Adrenal gland (tissue), 12 donors: ENCODE measurements around the gene IFNA5. TPM values are rescaled to one million over a fixed set of nuclear protein-coding genes. Genes with fewer than 3 reads are reported as not detected.

Source experiments
- DNase-seq, 7 donors: peaks; one replicate each; pipeline ENCODE4 v3.0.0-alpha.2; 2019 to 2020
- H3K27ac ChIP-seq, 5 donors: fragments of 200-600 bp; sonication (generic) in 4 of 5; 1 replicate in 3 of 5; 2 replicates in 2 of 5; pipeline versions ENCODE4 v1.5.1 to v1.8.0; 2016 to 2020; ENCODE audit warnings: mild to moderate bottlenecking in 1 of 5
- H3K27me3 ChIP-seq: fragments of 200-600 bp; 2 replicates; pipeline ENCODE4 v1.8.0; 2021
- H3K36me3 ChIP-seq, 2 donors: fragments of 200-600 bp; replicated peaks in 1 of 2; 1 replicate in 1 of 2; 2 replicates in 1 of 2; pipeline versions ENCODE4 v1.5.1 to v1.8.0; 2018 to 2022
- H3K4me1 ChIP-seq, 2 donors: fragments of 200-600 bp; replicated peaks in 1 of 2; 1 replicate in 1 of 2; 2 replicates in 1 of 2; pipeline versions ENCODE4 v1.5.1 to v1.8.0; 2018 to 2021
- H3K4me3 ChIP-seq, 4 donors: fragments of 200-600 bp; sonication (generic) in 3 of 4; one replicate each; pipeline ENCODE4 v1.5.1; 2016 to 2018
- H3K9me3 ChIP-seq, 3 donors: fragments of 200-600 bp; sonication (generic) in 1 of 3; replicated peaks in 1 of 3; 1 replicate in 2 of 3; 2 replicates in 1 of 3; pipeline versions ENCODE4 v1.5.1 to v1.8.0; 2016 to 2021
- CTCF ChIP-seq, 6 experiments: fragments of 450-650 bp in 4 of 6; fragments of 200-600 bp in 2 of 6; sonication (generic) in 1 of 6; IDR thresholded peaks; 1 replicate in 5 of 6; 2 replicates in 1 of 6; pipeline versions ENCODE4 v1.5.1 to v1.8.0; 2016 to 2021; ENCODE audit warnings: antibody characterized with exemption in 6 of 6, mild to moderate bottlenecking in 2 of 6, moderate library complexity in 1 of 6
- POLR2A ChIP-seq, 2 donors: fragments of 450-650 bp; IDR thresholded peaks; one replicate each; pipeline ENCODE4 v1.6.1; 2017; ENCODE audit warnings: antibody characterized with exemption in 2 of 2, mild to moderate bottlenecking in 2 of 2, moderate library complexity in 1 of 2
- WGBS, 4 donors: extraction: QIAGEN DNeasy Blood & Tissue Kit in 2 of 4; methylation state at CpG; one replicate each; pipeline versions ENCODE4 v1.1.5 to v1.1.7; 2013 to 2017; 5-methylcytosine and 5-hydroxymethylcytosine counted together
- intact Hi-C, 2 donors: fragments of 100-400 bp; cut with DNase I; formaldehyde crosslinking; loops; one replicate each; pipeline versions ENCODE4 v1.14.1 to v1.15.0; 2022 to 2023
- polyA plus RNA-seq, 3 donors: library from polyadenylated mRNA; stranded (reverse); fragments of 200-250 nt in 2 of 3; fragments of 350-450 nt in 1 of 3; fragmentation: Illumina TruSeq in 1 of 3; extraction: RNeasy Lipid Tissue Mini Kit (QIAGEN cat#74804) in 1 of 3; gene quantifications; one replicate each; pipeline ENCODE4 v1.2.3, GENCODE V29; 2013 to 2014
- total RNA-seq, 9 donors: library from RNA; depleted of rRNA in 4 of 9; stranded (reverse); fragments of >200 nt in 4 of 9; fragments of 120-200 nt in 1 of 9; fragmentation: NEBNext Ultra II Directional in 1 of 9; extraction: Animal tissue kit (Norgen Biotek cat#: 25700) in 1 of 9; gene quantifications; one replicate each; pipeline versions ENCODE4 v1.1.0 to v1.2.4, GENCODE V29; 2013 to 2023
- donor health status: healthy with polysubstance abuse.
- donor health status: Bipolar disorder and iron deficiency.
- donor health status: DM: yes; HTN: yes; CAD: no.
- donor health status: DM: no; HTN: no; CAD: no.
- donor health status: DM: no; HTN: no; CAD: no.
- donor health status: DM: yes; HTN: yes; CAD: no.

IFNA5 gene
- total and polyA plus RNA-seq, 12 donors, result 0.72 TPM; not detected in 11

- intact Hi-C loops, result no loop called here
- H3K4me3 ChIP-seq, result no peak overlapping the region
- H3K27me3 ChIP-seq, result no peaks in the 10 kb centered on the region
Observed at GRCh38 chr9:21311889-21312288, 6.8 kb upstream of the IFNA5 start.

GRCh38 chr9:21295992-21296391 is 9.1 kb downstream of the IFNA5 start:
- Histone ChIP-seq H3K36me3 (no peaks in the 10 kb centered on the region), H3K27ac (no peak overlapping the region), H3K27me3 (peaks cover 6% of the 10 kb centered on the region), H3K4me3 (no peak overlapping the region), H3K9me3 (no peaks in the 10 kb centered on the region), H3K4me1 (no peaks in the 10 kb centered on the region)
- intact Hi-C loops, result no loop called here
- DNase-seq, result no peak
- WGBS, 4 donors, result 67 to 86% (median 77%) methylated on average over 1 of the region's 1 CpG
- no peak for TF ChIP-seq POLR2A (IDR thresholded peaks at IDR 0.05)
- no peak for TF ChIP-seq CTCF (IDR thresholded peaks at IDR 0.05)

More at GRCh38 chr9:21311889-21312288, 6.8 kb upstream of the IFNA5 start:
- no peak for DNase-seq
- Histone ChIP-seq H3K36me3 (no peaks in the 10 kb centered on the region), H3K9me3 (no peaks in the 10 kb centered on the region), H3K27ac (no peak overlapping the region), H3K4me1 (no peaks in the 10 kb centered on the region)
- no peak for TF ChIP-seq POLR2A (IDR thresholded peaks at IDR 0.05)
- no peak for TF ChIP-seq CTCF (IDR thresholded peaks at IDR 0.05)
- WGBS, 4 donors, result 60 to 79% (median 77%) methylated on average over 1 of the region's 1 CpG

- DNase-seq, result no peak
- no peak for TF ChIP-seq CTCF (IDR thresholded peaks at IDR 0.05)
- no peak for TF ChIP-seq POLR2A (IDR thresholded peaks at IDR 0.05)
- intact Hi-C loops, result no loop called here
- H3K27ac ChIP-seq, result no peak overlapping the region
- no peaks in the 10 kb centered on the region for H3K36me3 ChIP-seq
- H3K27me3 ChIP-seq, result no peaks in the 10 kb centered on the region
- no peaks in the 10 kb centered on the region for H3K9me3 ChIP-seq
- H3K4me1 ChIP-seq, result no peaks in the 10 kb centered on the region
- 38 to 54% (median 50%) methylated on average over 6 of the region's 6 CpGs for WGBS, 4 donors
- no peak overlapping the region for H3K4me3 ChIP-seq
Observed at GRCh38 chr9:21294904-21295538, 10.1 kb downstream of the IFNA5 start.

GRCh38 chr9:21294364-21294774 is 10.7 kb downstream of the IFNA5 start:
- 64 to 100% (median 74%) methylated on average over 1 of the region's 1 CpG for WGBS, 4 donors

More at GRCh38 chr9:21294364-21294774, 10.7 kb downstream of the IFNA5 start:
- Histone ChIP-seq H3K36me3 (no peaks in the 10 kb centered on the region), H3K27ac (no peak overlapping the region), H3K27me3 (no peaks in the 10 kb centered on the region), H3K9me3 (no peaks in the 10 kb centered on the region), H3K4me3 (no peak overlapping the region), H3K4me1 (no peaks in the 10 kb centered on the region)
- intact Hi-C loops, result no loop called here
- TF ChIP-seq CTCF (IDR thresholded peaks at IDR 0.05) (no peak), POLR2A (IDR thresholded peaks at IDR 0.05) (no peak)
- no peak for DNase-seq
